ENCODE measurements around the gene AMZ1.

The AMZ1 gene

GRCh38 chr7:2659556-2660358 is 28.2 kb upstream of the AMZ1 start:
- no peaks in the 10 kb centered on the region for H3K27me3 ChIP-seq (ENCODE audit: control insufficient read depth, insufficient read depth, low read length)
- no peak overlapping the region for H2AFZ ChIP-seq
- H3K4me2 ChIP-seq (ENCODE audit: low read length): no peak overlapping the region
- H3K79me2 ChIP-seq: no peaks in the 10 kb centered on the region
- H3K4me3 ChIP-seq (ENCODE audit: low read depth, low read length): no peak overlapping the region
- H3K36me3 ChIP-seq (ENCODE audit: control insufficient read depth, insufficient read depth, low read length): no peaks in the 10 kb centered on the region
- TF ChIP-seq CTCF (IDR thresholded peaks at IDR 0.05): no peak
- H3K4me1 ChIP-seq: no peaks in the 10 kb centered on the region
- H3K27ac ChIP-seq: no peak overlapping the region
- no peaks in the 10 kb centered on the region for H3K9me3 ChIP-seq (ENCODE audit: control insufficient read depth, low read length)
- H3K9ac ChIP-seq: no peak overlapping the region

- Histone ChIP-seq H3K9me3 (ENCODE audit: control insufficient read depth, low read length) (no peaks in the 10 kb centered on the region), H3K36me3 (ENCODE audit: control insufficient read depth, insufficient read depth, low read length) (no peaks in the 10 kb centered on the region), H2AFZ (no peak overlapping the region), H3K9ac (no peak overlapping the region), H3K4me2 (ENCODE audit: low read length) (no peak overlapping the region), H3K27ac (no peak overlapping the region), H3K4me1 (no peaks in the 10 kb centered on the region), H3K27me3 (ENCODE audit: control insufficient read depth, insufficient read depth, low read length) (no peaks in the 10 kb centered on the region), H3K4me3 (ENCODE audit: low read depth, low read length) (no peak overlapping the region), H3K79me2 (no peaks in the 10 kb centered on the region)
- no peak for TF ChIP-seq CTCF (IDR thresholded peaks at IDR 0.05)
These were observed 27.5 kb upstream of the AMZ1 start for GRCh38 chr7:2660359-2661095.

GRCh38 chr7:2661096-2661449 is 26.9 kb upstream of the AMZ1 start:
- H3K4me3 ChIP-seq (ENCODE audit: low read depth, low read length): no peak overlapping the region
- no peak overlapping the region for H3K27ac ChIP-seq
- H2AFZ ChIP-seq: no peak overlapping the region
- no peaks in the 10 kb centered on the region for H3K27me3 ChIP-seq (ENCODE audit: control insufficient read depth, insufficient read depth, low read length)
- H3K79me2 ChIP-seq: no peaks in the 10 kb centered on the region
- no peak overlapping the region for H3K4me2 ChIP-seq (ENCODE audit: low read length)
- H3K4me1 ChIP-seq: no peaks in the 10 kb centered on the region
- no peaks in the 10 kb centered on the region for H3K9me3 ChIP-seq (ENCODE audit: control insufficient read depth, low read length)
- H3K9ac ChIP-seq: no peak overlapping the region
- no peak for TF ChIP-seq CTCF (IDR thresholded peaks at IDR 0.05)
- H3K36me3 ChIP-seq (ENCODE audit: control insufficient read depth, insufficient read depth, low read length): no peaks in the 10 kb centered on the region

- Histone ChIP-seq H3K4me3 (ENCODE audit: low read depth, low read length) (no peak overlapping the region), H3K9me3 (ENCODE audit: control insufficient read depth, low read length) (no peaks in the 10 kb centered on the region), H3K27me3 (ENCODE audit: control insufficient read depth, insufficient read depth, low read length) (no peaks in the 10 kb centered on the region), H3K9ac (no peak overlapping the region), H3K27ac (no peak overlapping the region), H3K36me3 (ENCODE audit: control insufficient read depth, insufficient read depth, low read length) (no peaks in the 10 kb centered on the region), H3K4me2 (ENCODE audit: low read length) (no peak overlapping the region), H3K4me1 (no peaks in the 10 kb centered on the region), H2AFZ (no peak overlapping the region), H3K79me2 (no peaks in the 10 kb centered on the region)
- no peak for TF ChIP-seq CTCF (IDR thresholded peaks at IDR 0.05)
These were observed 26.3 kb upstream of the AMZ1 start for GRCh38 chr7:2661602-2662272.
